Lower leg skin (tissue), 3 donors: ENCODE data around the gene CEP104.

Source experiments
- CTCF ChIP-seq, 3 donors: fragments of 450-650 bp; IDR thresholded peaks; one replicate each; pipeline ENCODE4 v1.5.1; 2016; ENCODE audit warnings: antibody characterized with exemption in 3 of 3, mild to moderate bottlenecking in 3 of 3, moderate library complexity in 2 of 3
- POLR2A ChIP-seq, 2 donors: fragments of 450-650 bp; IDR thresholded peaks; one replicate each; pipeline ENCODE4 v1.6.1; 2016 to 2017; ENCODE audit warnings: antibody characterized with exemption in 2 of 2, mild to moderate bottlenecking in 1 of 2, moderate library complexity in 1 of 2

GRCh38 chr1:3787745-3788605, 69.0 kb downstream of the CEP104 start:
- no peak for TF ChIP-seq CTCF (IDR thresholded peaks at IDR 0.05)
- TF ChIP-seq POLR2A (IDR thresholded peaks at IDR 0.05), result no peak
